IMR-90 (cell line): ENCODE results near the gene NAA10. TPM values are rescaled to one million over a fixed set of nuclear protein-coding genes. Genes with fewer than 3 reads are reported as not detected.

ENCODE experiments used
- ATAC-seq: fragments of 200-7000 bp; cut with Tn5 transposase; 2 replicates; pipeline ENCODE4 v1.9.1; 2020; ENCODE audit warnings: low read depth, mild to moderate bottlenecking, moderate library complexity
- BruUV-seq: library from RNA; stranded (reverse); fragments of 400-500 nt; replicated peaks from 2 replicates; lab custom pipeline; 2021; lab: Mats Ljungman, UMichigan
- CTCF ChIA-PET: fragments of 300-600 bp; formaldehyde crosslinking; extraction: SDS; loops from one replicate; lab custom pipeline; 2021; ENCODE audit warnings: antibody characterized with exemption; lab: Yijun Ruan, JAX
- POLR2A ChIA-PET: fragments of 300-600 bp; sonication (Branson Sonifier 250); formaldehyde crosslinking; loops from one replicate; lab custom pipeline; 2022; ENCODE audit warnings: antibody characterized with exemption; ENCODE audit not compliant: unreplicated experiment; lab: Charles Lee
- DNase-seq: peaks from one replicate; pipeline ENCODE4 v3.0.0; 2013
- H2AFZ ChIP-seq: replicated peaks from 2 replicates; pipeline ENCODE3; 2013; ENCODE audit warnings: low read length, mild to moderate bottlenecking; ENCODE audit not compliant: poor library complexity
- H2AK5ac ChIP-seq: 2 replicates; pipeline ENCODE4 v1.6.1; 2013; ENCODE audit warnings: low read depth, low read length, inconsistent platforms
- H2AK9ac ChIP-seq: replicated peaks from 2 replicates; pipeline ENCODE3; 2013; ENCODE audit warnings: mild to moderate bottlenecking, low read depth, low read length, moderate library complexity; ENCODE audit not compliant: poor library complexity
- H2BK120ac ChIP-seq: 2 replicates; pipeline ENCODE4 v1.6.1; 2013; ENCODE audit warnings: low read depth, low read length, inconsistent platforms
- H2BK15ac ChIP-seq: 3 replicates; pipeline ENCODE4 v1.6.1; 2013; ENCODE audit warnings: low read depth, low read length, inconsistent platforms
- H2BK20ac ChIP-seq: 2 replicates; pipeline ENCODE4 v1.6.1; 2013; ENCODE audit warnings: low read depth, mild to moderate bottlenecking, inconsistent platforms, low read length, moderate library complexity
- H2BK5ac ChIP-seq: 2 replicates; pipeline ENCODE4 v1.6.1; 2013; ENCODE audit warnings: mild to moderate bottlenecking, low read depth, low read length, inconsistent platforms; ENCODE audit not compliant: poor library complexity, severe bottlenecking
- H3K14ac ChIP-seq: replicated peaks from 2 replicates; pipeline ENCODE4 v1.6.1; 2013; ENCODE audit warnings: low read depth, low read length, inconsistent platforms
- H3K18ac ChIP-seq: 2 replicates; pipeline ENCODE4 v1.6.1; 2013; ENCODE audit warnings: low read depth, low read length, control low read depth
- H3K23ac ChIP-seq: 2 replicates; pipeline ENCODE4 v1.6.1; 2013; ENCODE audit warnings: low read depth, low read length, inconsistent platforms
- H3K27ac ChIP-seq: 2 replicates; pipeline ENCODE4 v1.5.1; 2013; ENCODE audit warnings: mild to moderate bottlenecking, control low read depth, low read length; ENCODE audit not compliant: insufficient read depth
- H3K27me3 ChIP-seq: 2 replicates; pipeline ENCODE4 v1.6.1; 2013; ENCODE audit warnings: low read length; ENCODE audit not compliant: control insufficient read depth, insufficient read depth
- H3K36me3 ChIP-seq: 2 replicates; pipeline ENCODE4 v1.6.1; 2013; ENCODE audit warnings: low read length, mixed read lengths; ENCODE audit not compliant: control insufficient read depth, insufficient read depth
- H3K4ac ChIP-seq: 2 replicates; pipeline ENCODE4 v1.6.1; 2013; ENCODE audit warnings: low read depth, low read length, inconsistent platforms
- H3K4me1 ChIP-seq: 2 replicates; pipeline ENCODE4 v1.6.1; 2013; ENCODE audit warnings: low read length, mixed read lengths; ENCODE audit not compliant: control insufficient read depth, insufficient read depth
- H3K4me2 ChIP-seq: 2 replicates; pipeline ENCODE4 v1.6.1; 2013; ENCODE audit warnings: low read depth, mild to moderate bottlenecking, control low read depth, low read length, moderate library complexity
- H3K4me3 ChIP-seq: 2 replicates; pipeline ENCODE4 v1.5.1; 2013; ENCODE audit warnings: low read depth, mild to moderate bottlenecking, control low read depth, low read length, moderate library complexity; ENCODE audit not compliant: insufficient read depth
- H3K56ac ChIP-seq: 2 replicates; pipeline ENCODE4 v1.6.1; 2013; ENCODE audit warnings: low read length, inconsistent platforms; ENCODE audit not compliant: insufficient read depth; ENCODE audit errors: extremely low read depth
- H3K79me1 ChIP-seq, 2 experiments: 2 replicates each; pipeline ENCODE4 v1.6.1; 2013; ENCODE audit warnings: low read length in 2 of 2, inconsistent platforms in 1 of 2, low read depth in 1 of 2
- H3K9ac ChIP-seq: 2 replicates; pipeline ENCODE4 v1.6.1; 2013; ENCODE audit warnings: low read depth, low read length, control low read depth
- H3K9me1 ChIP-seq: 2 replicates; pipeline ENCODE4 v1.6.1; 2013; ENCODE audit warnings: low read length, inconsistent platforms; ENCODE audit not compliant: insufficient read depth
- H3K9me3 ChIP-seq: 2 replicates; pipeline ENCODE4 v1.6.1; 2013; ENCODE audit warnings: low read length; ENCODE audit not compliant: control insufficient read depth, insufficient read depth
- H4K20me1 ChIP-seq: 2 replicates; pipeline ENCODE4 v1.6.1; 2013; ENCODE audit warnings: low read length, inconsistent platforms; ENCODE audit not compliant: insufficient read depth
- H4K5ac ChIP-seq: 2 replicates; pipeline ENCODE4 v1.6.1; 2013; ENCODE audit warnings: mild to moderate bottlenecking, low read depth, low read length, control low read depth
- H4K8ac ChIP-seq, 2 experiments: 2 replicates each; pipeline ENCODE4 v1.6.1; 2013; ENCODE audit warnings: low read depth in 2 of 2, low read length in 2 of 2, control low read depth in 1 of 2, inconsistent platforms in 1 of 2
- H4K91ac ChIP-seq: 2 replicates; pipeline ENCODE4 v1.6.1; 2013; ENCODE audit warnings: low read depth, low read length, inconsistent platforms; ENCODE audit not compliant: insufficient read depth
- BHLHE40 ChIP-seq: fragments of 150-350 bp; IDR thresholded peaks from 2 replicates; pipeline ENCODE4 v1.6.1; 2016; ENCODE audit warnings: mild to moderate bottlenecking, low read depth, low read length
- CEBPB ChIP-seq: IDR thresholded peaks from 2 replicates; pipeline ENCODE4 v1.6.1; 2012; ENCODE audit warnings: low read depth, low read length, improper control_type of control experiment
- CHD1 ChIP-seq: IDR thresholded peaks from 2 replicates; pipeline ENCODE4 v1.6.1; 2012; ENCODE audit warnings: low read depth, low read length, improper control_type of control experiment
- CTCF ChIP-seq: conservative IDR thresholded peaks from 2 replicates; pipeline ENCODE4 v1.5.1; 2012; ENCODE audit warnings: mild to moderate bottlenecking, low read depth, low read length, improper control_type of control experiment
- FOS ChIP-seq: fragments of 150-350 bp; IDR thresholded peaks from 2 replicates; pipeline ENCODE4 v1.6.1; 2016; ENCODE audit warnings: low read depth, low read length
- MAFK ChIP-seq: IDR thresholded peaks from 2 replicates; pipeline ENCODE4 v1.6.1; 2012; ENCODE audit warnings: low read depth, low read length, improper control_type of control experiment
- MAZ ChIP-seq: IDR thresholded peaks from 2 replicates; pipeline ENCODE4 v1.6.1; 2012; ENCODE audit warnings: low read depth, mild to moderate bottlenecking, low read length, improper control_type of control experiment, moderate library complexity, borderline replicate concordance
- MXI1 ChIP-seq: IDR thresholded peaks from 2 replicates; pipeline ENCODE4 v1.6.1; 2012; ENCODE audit warnings: low read depth, mild to moderate bottlenecking, low read length, moderate library complexity, borderline replicate concordance
- NFE2L2 ChIP-seq: fragments of 150-350 bp; IDR thresholded peaks from 2 replicates; pipeline ENCODE4 v1.6.1; 2016; ENCODE audit warnings: low read depth, mild to moderate bottlenecking, low read length
- POLR2A ChIP-seq: IDR thresholded peaks from 2 replicates; pipeline ENCODE4 v1.6.1; 2012; ENCODE audit warnings: mild to moderate bottlenecking, low read depth, low read length
- RAD21 ChIP-seq: IDR thresholded peaks from 2 replicates; pipeline ENCODE4 v1.6.1; 2012; ENCODE audit warnings: low read length, improper control_type of control experiment
- RCOR1 ChIP-seq: IDR thresholded peaks from 2 replicates; pipeline ENCODE4 v1.6.1; 2012; ENCODE audit warnings: mild to moderate bottlenecking, low read length, improper control_type of control experiment; ENCODE audit not compliant: insufficient replicate concordance
- RFX5 ChIP-seq: IDR thresholded peaks from 2 replicates; pipeline ENCODE4 v1.8.0; 2012; ENCODE audit warnings: low read depth, mild to moderate bottlenecking, low read length, moderate library complexity
- SMC3 ChIP-seq: fragments of 150-350 bp; IDR thresholded peaks from 2 replicates; pipeline ENCODE4 v1.6.1; 2016; ENCODE audit warnings: low read depth, mild to moderate bottlenecking, antibody characterized with exemption, low read length, moderate library complexity
- WGBS, 2 experiments: methylation state at CpG; one replicate each; pipeline versions ENCODE4 v1.1.5 to v1.1.7; 2013; ENCODE audit warnings: missing lambda C conversion rate in 2 of 2; ENCODE audit not compliant: insufficient read length in 1 of 2; ENCODE audit errors: extremely low coverage in 2 of 2; 5-methylcytosine and 5-hydroxymethylcytosine counted together
- dilution Hi-C: fragments of 300-500 bp; cut with HindIII; formaldehyde crosslinking; loops from one replicate; pipeline ENCODE4 v1.14.3; 2018; ENCODE audit warnings: low sequenced_read_pairs; ENCODE audit not compliant: unreplicated experiment
- in situ Hi-C: fragments of 300-500 bp; cut with MboI; formaldehyde crosslinking; loops from 3 replicates; pipeline ENCODE4 v1.14.3; 2019; ENCODE audit warnings: low sequenced_read_pairs, inconsistent platforms, mixed read lengths
- intact Hi-C: fragments of 100-400 bp; cut with micrococcal nuclease; formaldehyde crosslinking; loops from 2 replicates; pipeline ENCODE4 v1.10.0; 2022
- polyA plus RNA-seq, 3 experiments: library from polyadenylated mRNA; depleted of rRNA; stranded (reverse); fragments of >200 nt; gene quantifications; 2 replicates each; pipeline ENCODE4 v1.2.3, GENCODE V29; 2012; ENCODE audit warnings: low replicate concordance in 1 of 3
- total RNA-seq: library from RNA; depleted of rRNA; stranded (reverse); fragments of >200 nt; gene quantifications from 2 replicates; pipeline ENCODE4 v1.2.3, GENCODE V29; 2012
- TF ChIP-seq, protein P1 (sequence below): fragments of 150-350 bp; IDR thresholded peaks from 2 replicates; pipeline ENCODE4 v1.6.1; 2017; ENCODE audit warnings: mild to moderate bottlenecking, antibody characterized with exemption, low read length, low read depth
- TF ChIP-seq, protein P2 (sequence below): fragments of 150-350 bp; IDR thresholded peaks from 2 replicates; pipeline ENCODE4 v1.6.1; 2016; ENCODE audit warnings: low read depth, mild to moderate bottlenecking, low read length, moderate library complexity, borderline replicate concordance

NAA10 gene
- total and polyA plus RNA-seq, 2 of the 4 experiments (the other 2 are of a cell fraction), result 98.6 to 172 TPM

DNA sequence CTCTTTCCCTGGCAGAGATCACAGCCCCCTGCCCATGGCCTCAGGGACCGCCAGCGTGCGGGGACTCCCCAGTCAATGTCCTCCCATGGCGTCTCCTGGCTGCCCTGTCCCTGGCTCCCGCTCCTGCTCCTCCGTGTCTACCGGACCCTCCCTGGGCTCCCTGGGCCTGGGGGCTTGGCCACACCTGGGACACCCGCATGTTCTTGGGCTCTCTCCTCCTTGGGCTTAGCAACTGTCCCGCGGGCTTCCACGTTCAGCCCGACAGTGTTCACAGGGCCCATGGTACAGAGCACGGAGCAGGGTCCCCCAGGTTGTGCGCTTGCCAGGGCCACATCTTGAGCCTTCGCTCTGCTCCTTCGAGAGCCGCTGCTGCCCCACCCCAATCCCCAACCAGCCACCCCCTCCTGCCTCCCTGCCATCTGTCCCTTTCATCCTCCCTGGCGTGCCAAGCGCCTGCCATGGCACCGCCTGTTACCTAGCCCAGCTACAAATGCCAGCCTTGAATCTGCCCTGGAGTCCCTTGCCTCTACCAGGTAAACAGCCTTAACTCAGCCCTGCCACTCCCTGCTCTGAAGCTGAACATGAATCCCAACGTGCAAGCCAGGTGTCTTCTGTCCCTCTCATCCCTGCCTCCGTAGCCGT, 26.5 kb downstream of the NAA10 start:
- Histone ChIP-seq H2AK9ac (no peak overlapping the region), H3K27ac (no peak overlapping the region), H2BK20ac (no peak overlapping the region), H4K5ac (no peak overlapping the region), H3K9ac (no peak overlapping the region), H2BK15ac (no peak overlapping the region), H3K18ac (no peak overlapping the region), H4K20me1 (no peaks in the 10 kb centered on the region), H2AFZ (no peak overlapping the region), H3K36me3 (no peaks in the 10 kb centered on the region), H4K8ac (no peak overlapping the region), H3K14ac (no peak overlapping the region), H3K9me1 (no peaks in the 10 kb centered on the region), H3K23ac (no peak overlapping the region), H2AK5ac (no peak overlapping the region), H3K56ac (no peak overlapping the region), H3K4me1 (no peaks in the 10 kb centered on the region), H2BK120ac (no peak overlapping the region), H3K4ac (no peak overlapping the region), H3K9me3 (no peaks in the 10 kb centered on the region; the same call in 1 of the 2 replicates), H3K79me1 (no peaks in the 10 kb centered on the region), H2BK5ac (no peak overlapping the region), H3K4me2 (no peak overlapping the region), H4K91ac (no peak overlapping the region), H3K27me3 (peaks cover 6% of the 10 kb centered on the region), H3K4me3 (no peak overlapping the region)
- in situ Hi-C loops, result loop anchor here (25.0 kb wide), 1 partner anchor 946 kb away; no protein-coding TSS in a partner anchor
- no TSS peak for BruUV-seq
- TF ChIP-seq CHD1 (no peak), SMC3 (no peak), RCOR1 (no peak), RAD21 (no peak), RFX5 (no peak), MAFK (no peak), CEBPB (no peak), FOS (no peak), POLR2A (no peak), MXI1 (no peak), CTCF (no peak), MAZ (no peak), NFE2L2 (no peak), BHLHE40 (no peak)
- TF ChIP-seq, protein P1, sequence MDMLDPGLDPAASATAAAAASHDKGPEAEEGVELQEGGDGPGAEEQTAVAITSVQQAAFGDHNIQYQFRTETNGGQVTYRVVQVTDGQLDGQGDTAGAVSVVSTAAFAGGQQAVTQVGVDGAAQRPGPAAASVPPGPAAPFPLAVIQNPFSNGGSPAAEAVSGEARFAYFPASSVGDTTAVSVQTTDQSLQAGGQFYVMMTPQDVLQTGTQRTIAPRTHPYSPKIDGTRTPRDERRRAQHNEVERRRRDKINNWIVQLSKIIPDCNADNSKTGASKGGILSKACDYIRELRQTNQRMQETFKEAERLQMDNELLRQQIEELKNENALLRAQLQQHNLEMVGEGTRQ, result no peak
- TF ChIP-seq, protein P2, sequence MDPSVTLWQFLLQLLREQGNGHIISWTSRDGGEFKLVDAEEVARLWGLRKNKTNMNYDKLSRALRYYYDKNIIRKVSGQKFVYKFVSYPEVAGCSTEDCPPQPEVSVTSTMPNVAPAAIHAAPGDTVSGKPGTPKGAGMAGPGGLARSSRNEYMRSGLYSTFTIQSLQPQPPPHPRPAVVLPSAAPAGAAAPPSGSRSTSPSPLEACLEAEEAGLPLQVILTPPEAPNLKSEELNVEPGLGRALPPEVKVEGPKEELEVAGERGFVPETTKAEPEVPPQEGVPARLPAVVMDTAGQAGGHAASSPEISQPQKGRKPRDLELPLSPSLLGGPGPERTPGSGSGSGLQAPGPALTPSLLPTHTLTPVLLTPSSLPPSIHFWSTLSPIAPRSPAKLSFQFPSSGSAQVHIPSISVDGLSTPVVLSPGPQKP, result no peak
- dilution Hi-C loops, result no loop called here
- DNase-seq, result no peak
- no peak for ATAC-seq
- POLR2A ChIA-PET, result no interaction called here
- intact Hi-C loops, result no loop called here
- CTCF ChIA-PET, result no interaction called here
- WGBS, 2 experiments, result 79% methylated on average over 10 of the region's 23 CpGs; no CpG with 5 or more reads in 1 of the 2 experiments
